ENCODE results near the gene AGFG2.
"Not testable (repeated sequence)": the region's sequence is repeated elsewhere in the genome, so short reads cannot be mapped to it uniquely, and the experiment has no call there.

The AGFG2 gene, protein sequence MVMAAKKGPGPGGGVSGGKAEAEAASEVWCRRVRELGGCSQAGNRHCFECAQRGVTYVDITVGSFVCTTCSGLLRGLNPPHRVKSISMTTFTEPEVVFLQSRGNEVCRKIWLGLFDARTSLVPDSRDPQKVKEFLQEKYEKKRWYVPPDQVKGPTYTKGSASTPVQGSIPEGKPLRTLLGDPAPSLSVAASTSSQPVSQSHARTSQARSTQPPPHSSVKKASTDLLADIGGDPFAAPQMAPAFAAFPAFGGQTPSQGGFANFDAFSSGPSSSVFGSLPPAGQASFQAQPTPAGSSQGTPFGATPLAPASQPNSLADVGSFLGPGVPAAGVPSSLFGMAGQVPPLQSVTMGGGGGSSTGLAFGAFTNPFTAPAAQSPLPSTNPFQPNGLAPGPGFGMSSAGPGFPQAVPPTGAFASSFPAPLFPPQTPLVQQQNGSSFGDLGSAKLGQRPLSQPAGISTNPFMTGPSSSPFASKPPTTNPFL

DNA sequence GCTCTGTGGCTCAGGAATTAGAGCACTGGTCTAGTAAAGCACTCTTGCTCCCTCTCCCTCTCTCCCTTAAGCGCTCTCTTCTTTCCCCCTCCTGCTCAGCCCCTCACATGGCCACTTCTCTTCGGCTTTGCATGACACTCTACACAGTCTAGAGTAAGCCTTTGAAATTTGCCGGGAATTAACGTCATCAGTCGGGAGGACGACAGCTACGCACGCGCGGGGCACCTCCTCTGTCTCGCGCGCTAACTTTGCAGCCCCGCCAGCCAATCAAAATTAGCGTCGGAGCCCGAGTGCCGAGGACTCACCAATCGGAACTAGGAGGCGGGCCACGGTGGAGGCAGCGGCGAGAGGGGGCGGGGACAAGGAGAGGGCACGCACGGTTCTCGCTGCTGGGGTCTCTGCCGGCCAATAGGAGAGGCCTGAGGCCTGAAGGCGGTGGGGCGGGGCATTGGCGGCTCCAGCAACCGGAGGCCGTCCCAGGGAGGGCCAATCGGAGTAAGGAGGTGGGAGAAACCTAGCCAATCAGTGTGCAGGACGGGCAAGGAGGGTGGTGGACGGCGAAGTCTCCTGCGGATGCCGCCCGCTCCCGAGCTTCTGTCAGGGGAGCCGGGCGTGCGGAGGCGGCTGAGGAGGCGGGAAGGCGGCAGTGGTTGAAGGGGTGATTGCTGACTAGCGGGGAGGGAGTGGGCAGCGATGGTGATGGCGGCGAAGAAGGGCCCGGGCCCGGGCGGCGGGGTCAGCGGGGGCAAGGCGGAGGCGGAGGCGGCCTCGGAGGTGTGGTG, at the start of gene AGFG2:
AGFG2 (plus strand) TSS at position 550 of the 782 bp plus-strand sequence; CDS start at position 694, 144 bp downstream.
- FAIRE-seq = peak; percentile 96
- peak; percentile 100 for DNase-seq (ENCODE audit: low spot score)

DNA sequence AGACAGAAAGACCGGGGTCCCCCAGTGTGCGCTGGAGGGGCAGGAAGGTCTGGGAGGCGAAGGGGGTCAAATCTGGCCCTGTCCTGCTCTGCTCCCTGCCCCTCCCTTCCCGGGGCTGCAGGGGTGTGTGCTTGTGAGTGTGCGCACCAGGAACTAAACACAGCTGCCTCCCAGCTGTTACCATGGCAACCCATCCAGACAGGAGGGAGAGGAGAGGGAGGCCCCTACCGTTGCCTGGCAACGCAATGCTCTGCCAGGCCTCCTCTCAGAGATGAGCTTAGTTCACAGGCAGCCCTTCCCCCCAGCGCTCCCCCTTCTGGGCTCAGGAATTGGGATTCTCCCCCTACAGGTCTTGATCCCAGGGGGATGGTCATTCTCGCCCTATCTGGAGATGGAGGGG, 49.2 kb upstream of the AGFG2 start:
- FAIRE-seq = peak; percentile 84
- peak; percentile 99 for DNase-seq (ENCODE audit: low spot score)

DNA sequence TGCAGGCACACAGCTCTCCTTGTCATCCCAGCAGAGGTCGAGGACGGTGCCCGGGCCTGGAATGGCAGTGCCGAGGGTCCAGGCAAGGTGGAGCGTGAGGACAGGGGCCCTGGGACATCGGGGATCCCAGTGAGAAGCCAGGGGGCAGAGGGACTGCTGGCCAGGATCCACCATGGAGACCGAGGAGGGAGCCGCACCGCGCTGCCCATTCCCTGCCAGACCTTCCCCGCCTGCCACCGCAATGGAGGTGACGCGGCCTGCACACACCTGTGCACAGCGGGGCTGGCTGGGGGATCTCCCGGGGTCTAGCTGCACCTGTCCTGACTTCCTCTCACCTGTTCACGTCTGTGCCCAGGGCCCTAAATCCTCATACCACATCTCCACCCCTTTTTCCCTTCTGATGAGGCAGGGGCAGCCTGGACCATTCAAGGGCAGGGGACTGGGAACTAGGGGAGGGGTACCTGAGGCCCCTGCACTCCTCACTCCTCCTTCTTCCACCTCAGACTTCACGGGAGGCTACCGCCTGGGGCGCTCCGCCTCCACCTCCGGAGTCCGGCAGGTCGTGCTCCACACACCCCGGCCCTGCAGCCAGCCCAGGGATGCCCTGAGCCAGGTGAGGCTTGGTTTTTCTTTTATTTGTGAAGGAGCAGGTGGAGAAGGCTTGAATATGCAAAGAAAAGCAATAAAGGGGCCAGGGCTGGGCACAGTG, 48.4 kb upstream of the AGFG2 start:
- peak; percentile 7 for DNase-seq (ENCODE audit: low spot score)
- FAIRE-seq = no peak

DNA sequence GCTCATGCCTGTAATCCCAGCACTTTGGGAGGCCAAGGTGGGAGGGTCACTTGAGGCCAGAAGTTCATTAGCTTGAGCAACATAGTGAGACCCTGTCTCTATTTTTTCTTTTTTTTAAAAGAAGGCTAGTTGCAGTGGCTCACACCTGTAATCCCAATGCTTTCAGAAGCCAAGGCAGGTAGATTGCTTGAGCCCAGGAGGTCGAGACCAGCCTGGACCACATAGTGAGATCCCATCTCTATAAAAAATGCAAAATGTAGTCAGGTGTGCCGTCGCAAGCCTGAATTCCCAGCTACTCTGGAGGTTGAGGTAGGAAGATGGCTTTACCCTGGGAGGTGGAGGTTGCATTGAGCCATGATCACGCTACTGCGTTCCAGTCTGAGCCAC, 47.8 kb upstream of the AGFG2 start:
- DNase-seq (ENCODE audit: low spot score) (no peak), FAIRE-seq (no peak)

DNA sequence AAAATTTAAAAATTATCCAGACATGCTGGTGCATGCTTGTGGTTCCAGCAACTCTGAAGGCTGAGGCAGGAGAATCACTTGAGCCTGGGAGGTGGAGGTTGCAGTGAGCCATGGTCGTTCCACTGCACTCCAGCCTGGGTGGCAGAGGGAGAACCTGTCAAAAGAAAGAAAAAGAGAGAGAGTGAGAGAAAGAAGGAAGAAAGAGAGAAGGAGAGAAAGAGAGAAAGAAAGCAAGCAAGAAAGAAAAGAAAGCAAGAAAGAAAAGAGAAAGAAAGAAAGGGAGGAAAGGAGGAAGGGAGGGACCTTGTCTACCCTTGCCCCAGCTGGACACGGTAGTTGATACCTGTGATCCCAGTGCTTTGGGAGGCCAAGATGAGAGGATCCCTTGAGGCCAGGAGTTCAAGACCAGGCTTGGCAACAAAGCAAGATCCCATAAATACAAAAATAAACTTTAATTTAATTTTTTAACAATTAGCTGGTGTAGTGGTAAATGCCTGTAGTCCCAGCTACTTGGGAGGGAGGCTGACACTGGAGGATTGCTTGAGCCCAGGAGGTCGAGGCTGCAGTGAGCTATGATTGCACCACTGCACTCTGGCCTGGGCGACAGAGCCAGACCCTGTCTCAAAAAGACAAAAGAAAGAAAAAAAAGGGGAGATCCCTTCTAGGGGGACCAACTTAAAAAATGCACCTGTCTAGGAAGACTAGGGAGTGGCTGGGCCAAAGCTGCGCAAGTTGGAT, 46.1 kb upstream of the AGFG2 start:
- FAIRE-seq = no peak

DNA sequence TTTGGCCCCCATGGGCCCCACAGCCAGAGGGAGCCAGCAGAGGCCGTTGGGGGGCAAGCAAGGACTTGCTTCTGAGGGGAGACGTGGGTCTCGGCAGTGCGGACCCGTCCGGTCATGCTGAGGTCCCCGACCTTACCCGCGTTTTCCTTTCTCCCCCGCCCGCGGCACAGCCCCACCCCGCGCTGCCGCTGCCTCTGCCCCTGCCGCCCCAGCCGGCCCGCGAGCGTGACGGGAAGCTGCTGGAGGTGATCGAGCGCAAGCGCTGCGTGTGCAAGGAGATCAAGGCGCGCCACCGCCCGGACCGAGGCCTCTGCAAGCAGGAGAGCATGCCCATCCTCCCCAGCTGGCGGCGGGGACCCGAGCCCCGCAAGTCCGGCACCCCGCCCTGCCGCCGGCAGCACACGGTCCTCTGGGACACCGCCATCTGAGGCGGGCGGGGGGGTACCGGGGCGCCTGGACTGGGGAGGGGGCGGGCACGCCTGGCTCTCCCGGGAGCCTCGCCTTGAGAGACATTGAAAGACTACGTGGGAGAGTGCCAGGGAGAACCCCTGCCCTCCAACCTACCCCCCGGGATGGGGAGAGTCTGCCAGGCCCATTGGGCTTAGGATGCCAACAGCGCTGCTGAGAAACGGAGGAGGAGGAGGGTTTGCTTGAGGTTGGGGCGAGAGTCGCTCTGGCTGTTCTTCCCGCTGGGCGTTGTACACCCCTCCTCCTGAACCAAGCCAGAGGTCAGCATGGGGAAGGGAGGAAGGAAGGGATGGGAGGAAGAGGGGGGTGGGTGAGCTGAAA, 45.3 kb upstream of the AGFG2 start:
- DNase-seq (ENCODE audit: low spot score) = peak; percentile 3
- no peak for FAIRE-seq

More for the DNA sequence above, 46.1 kb upstream of the AGFG2 start:
- DNase-seq (ENCODE audit: low spot score) = no peak

DNA sequence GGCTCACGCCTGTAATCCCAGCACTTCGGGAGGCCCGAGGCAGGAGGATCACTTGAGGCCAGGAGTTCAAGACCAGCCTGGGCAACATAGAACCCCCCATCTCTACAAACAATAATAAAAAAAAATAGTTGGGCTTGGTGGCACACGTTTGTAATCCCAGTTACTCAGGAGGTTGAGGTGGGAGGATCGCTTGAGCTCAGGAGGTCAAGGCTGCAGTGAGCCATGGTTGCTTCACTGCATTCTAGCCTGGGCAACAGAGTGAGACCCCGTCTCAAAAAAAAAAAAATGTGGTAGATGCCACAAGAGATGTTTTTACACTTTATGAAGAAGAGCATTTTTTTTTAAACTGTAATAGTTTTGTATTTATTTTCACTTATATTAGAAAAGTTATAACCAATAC, 42.5 kb upstream of the AGFG2 start:
- no peak for DNase-seq (ENCODE audit: low spot score)
- FAIRE-seq = no peak

DNA sequence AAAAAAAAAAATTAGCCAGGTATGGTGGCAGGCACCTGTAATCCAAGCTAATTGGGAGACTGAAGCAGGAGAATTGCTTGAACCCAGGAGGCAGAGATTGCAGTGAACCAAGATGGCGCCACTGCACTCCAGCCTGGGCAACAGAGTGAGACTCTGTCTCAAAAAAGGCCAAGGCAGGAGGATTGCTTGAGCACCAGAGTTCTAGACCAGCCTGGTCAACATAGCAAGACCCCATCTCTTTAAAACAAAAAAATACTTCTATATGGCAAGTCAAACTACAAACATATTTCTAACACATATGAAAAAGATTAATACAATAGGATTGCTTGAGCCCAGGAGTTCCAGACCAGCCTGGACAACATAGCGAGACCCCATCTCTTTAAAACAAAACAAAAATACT, 38.3 kb upstream of the AGFG2 start:
- not testable (repeated sequence) for DNase-seq (ENCODE audit: low spot score); FAIRE-seq

DNA sequence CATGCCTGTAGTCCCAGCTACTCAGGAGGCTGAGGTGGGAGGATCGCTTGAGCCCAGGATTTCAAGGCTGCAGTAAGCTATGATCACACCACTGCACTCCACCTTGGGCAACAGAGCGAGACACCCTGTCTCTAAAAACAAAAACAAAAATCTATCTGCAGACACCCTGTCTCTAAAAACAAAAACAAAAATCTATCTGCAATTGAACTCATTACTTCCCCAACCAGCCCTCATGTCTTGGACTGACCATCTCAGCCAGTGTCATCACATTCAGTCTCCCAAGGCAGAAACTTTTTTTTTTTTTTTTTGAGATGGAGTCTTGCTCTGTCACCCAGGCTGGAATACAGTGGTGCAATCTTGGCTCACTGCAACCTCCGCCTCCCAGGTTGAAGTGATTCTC, 35.0 kb upstream of the AGFG2 start:
- DNase-seq (ENCODE audit: low spot score); FAIRE-seq: not testable (repeated sequence)

DNA sequence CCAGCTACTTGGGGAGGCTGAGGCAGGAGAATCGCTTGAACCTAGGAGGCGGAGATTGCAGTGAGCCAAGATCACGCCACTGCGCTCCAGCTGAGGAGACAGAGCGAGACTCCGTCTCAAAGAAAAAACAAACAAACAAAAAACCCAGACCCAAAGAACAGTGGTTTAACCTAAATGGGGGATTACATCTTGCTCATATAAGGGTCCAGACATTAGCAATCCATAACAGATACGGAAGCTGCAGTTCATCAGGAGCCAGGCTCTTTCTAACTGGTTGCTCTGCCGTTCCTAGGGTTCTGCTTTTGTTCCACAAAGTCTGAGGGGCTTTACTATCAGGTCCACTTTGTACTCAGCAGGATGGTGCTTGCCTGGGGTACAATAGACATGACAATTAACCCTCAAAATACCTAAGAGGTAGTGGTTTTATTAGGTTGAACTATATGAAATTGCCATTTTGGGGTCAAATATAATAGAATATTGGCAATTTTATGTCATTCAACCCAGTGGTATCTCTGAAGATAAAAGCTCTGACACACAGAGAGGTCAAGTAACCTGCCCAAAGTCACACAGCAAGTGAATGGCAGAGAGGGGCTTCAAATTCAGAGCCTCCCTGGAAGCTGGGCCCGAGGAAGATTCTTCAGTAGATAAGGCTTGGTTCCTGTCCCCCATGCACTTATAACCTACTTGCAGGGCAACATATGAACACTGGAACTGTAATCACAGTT, 34.0 kb upstream of the AGFG2 start:
- DNase-seq (ENCODE audit: low spot score) (no peak), FAIRE-seq (no peak)

DNA sequence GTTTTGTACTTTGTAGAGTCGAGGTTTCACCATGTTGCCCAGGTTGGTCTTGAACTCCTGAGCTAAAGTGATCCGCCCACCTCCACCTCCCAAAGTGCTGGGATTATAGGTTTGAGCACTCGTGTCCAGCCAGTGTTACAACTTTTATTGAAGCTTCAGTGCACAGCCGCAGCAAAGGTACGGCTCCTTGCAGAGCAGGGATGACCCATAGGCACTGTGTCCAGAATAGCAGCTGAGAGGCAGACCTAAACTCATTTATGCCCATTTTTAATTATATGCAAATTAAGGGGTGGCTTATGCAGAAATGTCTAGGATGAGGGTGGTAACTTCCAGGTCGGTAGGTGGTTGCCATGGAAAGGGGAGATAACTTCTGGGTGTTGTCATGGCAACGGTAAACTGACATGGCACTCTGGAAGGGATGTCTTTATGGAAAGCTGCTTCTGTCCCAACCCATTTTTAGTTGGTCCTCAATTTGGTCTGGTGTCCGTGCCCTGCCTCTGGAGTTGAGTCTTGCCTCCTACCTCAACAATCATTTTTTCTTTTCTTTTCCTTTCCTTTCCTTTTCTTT, 32.6 kb upstream of the AGFG2 start:
- DNase-seq (ENCODE audit: low spot score) (no peak), FAIRE-seq (no peak)

DNA sequence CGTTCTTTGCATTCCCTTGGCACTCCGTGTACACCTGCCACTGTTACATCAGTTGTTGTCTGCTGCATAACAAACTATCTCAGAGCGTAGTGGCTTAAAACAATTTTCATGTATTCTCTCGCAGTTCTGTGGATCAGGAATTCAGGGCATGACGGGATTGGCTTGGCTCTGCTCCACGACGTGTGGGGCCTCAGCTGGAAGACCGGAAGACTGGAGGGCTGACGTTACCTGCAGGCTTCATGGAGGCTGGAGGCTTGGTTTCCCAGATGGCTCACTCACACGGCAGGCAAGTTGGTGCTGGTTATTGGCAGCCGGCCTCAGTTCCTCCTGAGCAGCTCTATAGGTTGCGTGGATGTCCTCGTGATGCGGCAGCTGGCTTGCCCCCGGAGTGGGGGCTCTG, 29.8 kb upstream of the AGFG2 start:
- DNase-seq (ENCODE audit: low spot score) (peak; percentile 91), FAIRE-seq (peak; percentile 97)

DNA sequence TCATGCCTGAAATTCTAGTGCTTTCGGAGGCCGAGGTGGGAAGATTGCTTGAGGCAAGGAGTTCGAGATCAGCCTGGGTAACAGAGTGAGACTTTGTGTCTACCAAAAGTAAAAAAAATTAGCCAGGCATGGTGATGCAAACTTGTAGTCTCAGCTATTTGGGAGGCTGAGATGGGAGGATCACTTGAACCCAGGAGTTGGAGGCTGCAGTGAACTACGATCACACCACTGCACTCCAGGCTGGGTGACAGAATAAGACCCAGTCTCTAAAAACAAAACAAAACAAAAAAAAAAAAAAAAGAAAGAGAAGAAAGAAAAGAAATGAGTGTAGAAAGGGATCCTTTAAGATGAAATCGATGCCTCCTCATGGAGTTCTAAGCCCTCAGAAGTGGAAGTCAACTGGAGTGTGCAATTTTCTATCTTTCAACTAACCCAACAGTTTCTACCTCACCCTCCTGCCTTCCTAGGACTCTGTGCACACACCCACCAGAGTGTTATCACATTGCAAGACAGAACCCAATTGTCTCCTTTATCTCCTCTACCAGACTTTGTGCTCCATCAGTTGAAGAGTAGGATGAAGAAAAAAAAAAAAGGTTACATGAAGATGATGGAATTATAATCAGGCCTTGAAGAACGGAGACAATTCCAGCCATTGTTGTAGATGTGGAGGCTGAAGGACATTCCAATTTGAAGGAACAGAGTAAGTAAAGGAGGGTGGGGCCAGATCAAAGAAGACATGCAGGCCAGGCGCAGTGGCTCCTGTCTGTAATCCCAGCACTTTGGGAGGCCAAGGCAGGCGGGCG, 28.4 kb upstream of the AGFG2 start:
- FAIRE-seq = no peak
- no peak for DNase-seq (ENCODE audit: low spot score)

DNA sequence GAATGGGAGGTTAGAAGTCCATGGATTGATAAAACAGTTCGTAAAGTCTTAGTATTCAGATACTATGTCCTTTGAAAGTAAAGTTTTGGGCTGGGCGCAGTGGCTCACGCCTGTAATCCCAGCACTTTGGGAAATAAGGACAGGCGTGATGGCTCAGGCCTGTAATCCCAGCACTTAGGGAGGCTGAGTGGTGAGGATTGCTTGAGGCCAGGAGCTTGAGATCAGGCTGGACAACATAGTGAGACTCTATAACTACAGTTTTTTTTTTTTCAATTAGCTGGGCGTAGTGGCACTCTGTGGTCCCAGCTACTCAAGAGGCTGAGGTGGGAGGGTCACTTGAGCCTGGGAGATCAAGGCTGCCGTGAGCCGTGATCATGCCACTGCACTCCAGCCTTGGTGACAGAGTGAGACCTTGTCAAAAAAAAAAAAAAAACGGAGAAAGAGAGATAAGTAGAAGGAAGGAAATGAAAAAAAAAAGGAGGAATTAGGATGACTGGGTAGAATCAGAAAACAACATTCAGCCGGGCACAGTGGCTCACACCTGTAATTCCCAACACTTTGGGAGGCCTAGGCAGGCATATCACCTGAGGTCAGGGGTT, 25.7 kb upstream of the AGFG2 start:
- FAIRE-seq (no peak), DNase-seq (ENCODE audit: low spot score) (no peak)

DNA sequence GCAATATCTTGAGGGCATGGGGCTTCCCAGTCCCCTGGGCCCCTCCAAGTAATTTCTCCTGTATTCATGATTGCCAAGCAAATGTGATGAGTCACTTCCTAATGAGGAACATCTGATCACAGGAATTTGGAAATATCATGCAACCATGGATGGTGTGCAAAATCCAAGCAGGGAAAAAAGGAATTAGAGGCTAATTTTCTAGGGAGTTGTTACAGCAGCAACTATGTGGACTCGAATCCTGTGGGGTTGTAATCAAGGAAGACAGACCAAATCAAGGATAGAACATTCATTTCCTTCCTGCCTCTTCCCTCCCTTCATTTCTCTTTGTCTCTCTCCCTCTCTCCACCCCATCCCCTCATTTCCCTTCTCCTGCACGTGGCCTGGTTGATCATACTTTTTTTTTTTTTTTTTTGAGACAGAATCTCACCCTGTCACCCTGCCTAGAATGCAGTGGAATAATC, 23.9 kb upstream of the AGFG2 start:
- FAIRE-seq (peak; percentile 63), DNase-seq (ENCODE audit: low spot score) (peak; percentile 52)

DNA sequence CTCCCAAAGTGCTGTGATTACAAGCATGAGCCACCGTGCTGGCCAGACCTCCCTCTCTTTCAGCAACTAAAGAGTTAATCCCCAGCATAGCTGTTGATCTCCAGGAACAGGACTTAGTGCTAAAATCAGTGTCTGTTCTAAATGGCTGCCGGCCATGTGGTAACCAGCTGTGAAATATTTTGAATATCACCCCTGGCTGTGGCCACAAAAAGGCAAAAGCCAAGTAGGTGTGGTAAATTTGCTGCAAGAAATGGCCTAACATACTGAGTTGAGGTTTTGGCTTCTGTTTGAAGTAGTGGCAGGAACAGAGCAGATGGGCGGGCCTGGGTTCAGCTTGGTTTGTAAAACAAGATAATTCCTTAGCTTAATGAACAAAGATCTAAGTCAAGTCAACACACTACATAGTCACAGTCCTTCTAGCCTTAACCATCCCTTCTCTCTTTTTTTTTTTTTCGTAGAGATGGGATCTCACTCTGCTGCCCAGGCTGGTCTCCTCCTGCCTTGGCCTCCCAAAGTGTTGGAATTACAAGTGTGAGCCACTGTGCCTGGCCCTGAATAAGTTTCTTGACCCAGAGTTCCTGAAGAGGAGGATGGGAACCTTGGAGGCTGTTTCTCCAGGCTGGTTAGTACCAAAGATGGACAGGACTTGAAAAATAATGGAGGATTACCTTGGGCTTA, 22.7 kb upstream of the AGFG2 start:
- FAIRE-seq (peak; percentile 5), DNase-seq (ENCODE audit: low spot score) (peak; percentile 78)

DNA sequence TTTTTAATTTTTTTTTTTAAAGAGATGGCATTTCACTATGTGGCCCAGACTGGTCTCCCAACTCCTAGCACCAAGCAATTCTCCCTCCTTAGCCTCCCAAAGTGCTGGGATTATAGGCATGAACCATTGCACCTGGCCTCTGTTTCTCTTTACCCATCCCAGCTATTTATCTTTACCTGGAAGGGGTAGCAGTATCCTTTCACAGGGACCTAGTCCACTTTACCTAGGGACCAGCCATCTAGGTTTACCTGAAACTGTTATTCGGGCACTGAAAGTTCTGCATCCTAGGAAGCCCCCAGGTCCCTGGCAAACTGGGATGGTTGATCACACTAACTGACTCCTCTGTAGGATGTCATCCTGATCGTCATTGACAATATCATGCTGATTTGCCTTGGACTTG, 21.7 kb upstream of the AGFG2 start:
- FAIRE-seq = no peak
- no peak for DNase-seq (ENCODE audit: low spot score)
